Mesenchymal stem cell (in vitro differentiated cells and primary cell): ENCODE data around the gene DEPDC5.
A peak's percentile ranks its signal among the peaks of the same experiment; 100 is the strongest.

ENCODE experiments used
- DNase-seq: peaks from one replicate; pipeline ENCODE4 v3.0.0-alpha.2; 2013
- H2AFZ ChIP-seq: one replicate; pipeline ENCODE4 v1.6.1; 2013; ENCODE audit warnings: low read depth, mild to moderate bottlenecking, control low read depth, inconsistent platforms, low read length, moderate library complexity
- H2AK5ac ChIP-seq: 2 replicates; pipeline ENCODE4 v1.6.1; 2013; ENCODE audit warnings: low read length, moderate library complexity, mild to moderate bottlenecking, inconsistent platforms; ENCODE audit not compliant: severe bottlenecking
- H2BK120ac ChIP-seq: one replicate; pipeline ENCODE4 v1.6.1; 2013; ENCODE audit warnings: low read depth, mild to moderate bottlenecking, inconsistent platforms, low read length, moderate library complexity
- H2BK12ac ChIP-seq, 2 experiments: one replicate each; pipeline ENCODE4 v1.6.1; 2013; ENCODE audit warnings: inconsistent platforms in 2 of 2, low read length in 2 of 2, mild to moderate bottlenecking in 2 of 2, moderate library complexity in 2 of 2, control low read depth in 1 of 2
- H2BK15ac ChIP-seq: one replicate; pipeline ENCODE4 v1.6.1; 2013; ENCODE audit warnings: mild to moderate bottlenecking, low read depth, inconsistent platforms; ENCODE audit not compliant: poor library complexity, severe bottlenecking
- H2BK5ac ChIP-seq: 2 replicates; pipeline ENCODE4 v1.6.1; 2013; ENCODE audit warnings: low read depth, mild to moderate bottlenecking, low read length, control low read depth, inconsistent platforms; ENCODE audit not compliant: poor library complexity, severe bottlenecking
- H3K14ac ChIP-seq, 2 experiments: one replicate each; pipeline ENCODE4 v1.6.1; 2013; ENCODE audit warnings: inconsistent platforms in 2 of 2, low read length in 2 of 2, control low read depth in 1 of 2, mild to moderate bottlenecking in 1 of 2, moderate library complexity in 1 of 2
- H3K18ac ChIP-seq, 2 experiments: one replicate each; pipeline ENCODE4 v1.6.1; 2013; ENCODE audit warnings: inconsistent platforms in 2 of 2, low read length in 2 of 2, control low read depth in 1 of 2, low read depth in 1 of 2, mild to moderate bottlenecking in 1 of 2
- H3K23ac ChIP-seq, 2 experiments: one replicate each; pipeline ENCODE4 v1.6.1; 2013; ENCODE audit warnings: inconsistent platforms in 2 of 2, low read length in 2 of 2, mild to moderate bottlenecking in 2 of 2, moderate library complexity in 2 of 2, control low read depth in 1 of 2
- H3K27ac ChIP-seq: 2 replicates; pipeline ENCODE4 v1.5.1; 2013; ENCODE audit warnings: mild to moderate bottlenecking, moderate library complexity, low read length, control low read depth, inconsistent platforms; ENCODE audit not compliant: poor library complexity, severe bottlenecking
- H3K27me3 ChIP-seq, 2 experiments: 2 replicates each; pipeline versions ENCODE4 v1.6.1 to v1.7.0; 2013; ENCODE audit warnings: low read length in 2 of 2, mild to moderate bottlenecking in 2 of 2, moderate library complexity in 2 of 2, control low read depth in 1 of 2, inconsistent platforms in 1 of 2; ENCODE audit not compliant: control insufficient read depth in 1 of 2, insufficient read depth in 1 of 2
- H3K36me3 ChIP-seq, 2 experiments: 2 replicates each; pipeline versions ENCODE4 v1.6.1 to v1.7.0; 2013; ENCODE audit warnings: low read length in 2 of 2, control low read depth in 1 of 2, inconsistent platforms in 1 of 2, low read depth in 1 of 2, mild to moderate bottlenecking in 1 of 2; ENCODE audit not compliant: insufficient read depth in 2 of 2, control insufficient read depth in 1 of 2
- H3K4ac ChIP-seq, 2 experiments: one replicate each; pipeline ENCODE4 v1.6.1; 2013; ENCODE audit warnings: inconsistent platforms in 2 of 2, low read length in 2 of 2, mild to moderate bottlenecking in 2 of 2, moderate library complexity in 2 of 2, control low read depth in 1 of 2, low read depth in 1 of 2
- H3K4me1 ChIP-seq: 2 replicates; pipeline ENCODE4 v1.6.1; 2013; ENCODE audit warnings: low read depth, low read length, control low read depth; ENCODE audit not compliant: control insufficient read depth, insufficient read depth
- H3K4me2 ChIP-seq: 2 replicates; pipeline ENCODE4 v1.6.1; 2013; ENCODE audit warnings: low read length, mild to moderate bottlenecking, inconsistent platforms; ENCODE audit not compliant: poor library complexity, severe bottlenecking
- H3K4me3 ChIP-seq, 2 experiments: 2 replicates each; pipeline versions ENCODE4 v1.5.1 to v1.7.0; 2013; ENCODE audit warnings: low read length in 2 of 2, mild to moderate bottlenecking in 2 of 2, control low read depth in 1 of 2, low read depth in 1 of 2; ENCODE audit not compliant: insufficient read depth in 1 of 2
- H3K79me1 ChIP-seq: replicated peaks from 2 replicates; pipeline ENCODE4 v1.6.1; 2013; ENCODE audit warnings: mild to moderate bottlenecking, control low read depth, low read length, inconsistent platforms; ENCODE audit not compliant: poor library complexity, severe bottlenecking
- H3K9ac ChIP-seq: 2 replicates; pipeline ENCODE4 v1.7.0; 2013; ENCODE audit warnings: mild to moderate bottlenecking, low read length, moderate library complexity
- H3K9me3 ChIP-seq: 2 replicates; pipeline ENCODE4 v1.7.0; 2013; ENCODE audit warnings: mild to moderate bottlenecking, low read length; ENCODE audit not compliant: control insufficient read depth
- H4K8ac ChIP-seq: one replicate; pipeline ENCODE4 v1.6.1; 2013; ENCODE audit warnings: inconsistent platforms, mild to moderate bottlenecking, low read length, moderate library complexity
- H4K91ac ChIP-seq: one replicate; pipeline ENCODE4 v1.6.1; 2013; ENCODE audit warnings: mild to moderate bottlenecking, low read length, inconsistent platforms
- WGBS: methylation state at CpG from one replicate; pipeline ENCODE4 v1.1.7; 2013; ENCODE audit warnings: mixed read lengths; 5-methylcytosine and 5-hydroxymethylcytosine counted together

Gene DEPDC5

GRCh38 chr22:31826443-31826842 lies 72.6 kb downstream of the DEPDC5 start:
- H3K4me1 ChIP-seq, result peaks cover 4% of the 10 kb centered on the region
- no peak overlapping the region for H3K14ac ChIP-seq
- no peaks in the 10 kb centered on the region for H3K27me3 ChIP-seq
- no peak overlapping the region for H3K18ac ChIP-seq
- peaks cover 18 to 38% of the 10 kb centered on the region in 2 experiments for H3K36me3 ChIP-seq
- no peak overlapping the region for H2BK15ac ChIP-seq
- no peak overlapping the region for H2BK12ac ChIP-seq
- H3K4me2 ChIP-seq, result no peak overlapping the region
- no peak overlapping the region for H4K91ac ChIP-seq
- no peak overlapping the region for H3K4me3 ChIP-seq
- no peak overlapping the region for H2BK5ac ChIP-seq
- no peak overlapping the region for H2BK120ac ChIP-seq
- H3K23ac ChIP-seq, result no peak overlapping the region
- 89% methylated on average over 5 of the region's 6 CpGs for WGBS
- H3K79me1 ChIP-seq, result no peaks in the 10 kb centered on the region
- no peak overlapping the region for H3K9ac ChIP-seq
- no peak overlapping the region for H4K8ac ChIP-seq
- H3K9me3 ChIP-seq, result no peaks in the 10 kb centered on the region
- no peak overlapping the region for H2AK5ac ChIP-seq
- no peak for DNase-seq
- H3K27ac ChIP-seq, result no peak overlapping the region
- no peak overlapping the region for H2AFZ ChIP-seq
- no peak overlapping the region for H3K4ac ChIP-seq

GRCh38 chr22:31828739-31829138 lies 74.9 kb downstream of the DEPDC5 start:
- Histone ChIP-seq H2BK120ac (no peak overlapping the region), H4K91ac (no peak overlapping the region), H3K36me3 (peaks cover 3 to 30% of the 10 kb centered on the region in 2 experiments), H3K9ac (peak overlapping the region; percentile 36), H3K4me2 (no peak overlapping the region), H3K79me1 (peaks cover 2% of the 10 kb centered on the region), H3K4ac (peak overlapping the region in 1 of 2 experiments; percentile 69), H3K27me3 (no peaks in the 10 kb centered on the region), H3K4me3 (no peak overlapping the region), H3K9me3 (no peaks in the 10 kb centered on the region), H4K8ac (no peak overlapping the region), H3K14ac (peak overlapping the region in 1 of 2 experiments; percentile 48), H2AK5ac (no peak overlapping the region), H2BK15ac (no peak overlapping the region), H2BK12ac (peak overlapping the region in 1 of 2 experiments; percentile 78), H3K18ac (peak overlapping the region; percentile 11 to 12), H3K23ac (no peak overlapping the region), H2AFZ (peak overlapping the region; percentile 39), H3K4me1 (peaks cover 4% of the 10 kb centered on the region), H2BK5ac (no peak overlapping the region), H3K27ac (no peak overlapping the region)
- WGBS, result 63% methylated on average over 4 of the region's 5 CpGs
- DNase-seq, result peak; percentile 75

GRCh38 chr22:31829505-31829904 lies 75.7 kb downstream of the DEPDC5 start:
- Histone ChIP-seq H3K4me3 (peak overlapping the region in 1 of 2 experiments; percentile 59), H3K23ac (no peak overlapping the region), H3K18ac (no peak overlapping the region), H4K91ac (no peak overlapping the region), H3K14ac (no peak overlapping the region), H2AFZ (no peak overlapping the region), H4K8ac (no peak overlapping the region), H3K27ac (no peak overlapping the region), H2BK120ac (no peak overlapping the region), H3K4me1 (peaks cover 4% of the 10 kb centered on the region), H2BK5ac (no peak overlapping the region), H2BK12ac (no peak overlapping the region), H3K4ac (no peak overlapping the region), H3K9me3 (no peaks in the 10 kb centered on the region), H3K27me3 (no peaks in the 10 kb centered on the region), H3K9ac (peak overlapping the region; percentile 68), H2BK15ac (no peak overlapping the region), H2AK5ac (no peak overlapping the region), H3K79me1 (peaks cover 2% of the 10 kb centered on the region), H3K4me2 (no peak overlapping the region), H3K36me3 (peaks cover 6 to 34% of the 10 kb centered on the region in 2 experiments)
- peak; percentile 94 for DNase-seq
- WGBS, result no CpG with 5 or more reads among the region's 1 CpG

GRCh38 chr22:31830721-31831070 lies 76.9 kb downstream of the DEPDC5 start:
- peaks cover 2% of the 10 kb centered on the region for H3K79me1 ChIP-seq
- H3K4me2 ChIP-seq, result no peak overlapping the region
- peaks cover 4% of the 10 kb centered on the region for H3K4me1 ChIP-seq
- H2AK5ac ChIP-seq, result no peak overlapping the region
- no peak overlapping the region for H2AFZ ChIP-seq
- no peak overlapping the region for H3K4me3 ChIP-seq
- no peak overlapping the region for H3K18ac ChIP-seq
- no CpG with 5 or more reads among the region's 1 CpG for WGBS
- no peak overlapping the region for H2BK5ac ChIP-seq
- H3K4ac ChIP-seq, result no peak overlapping the region
- no peaks in the 10 kb centered on the region for H3K9me3 ChIP-seq
- peaks cover 3 to 45% of the 10 kb centered on the region in 2 experiments for H3K36me3 ChIP-seq
- no peak overlapping the region for H4K91ac ChIP-seq
- DNase-seq, result no peak
- no peak overlapping the region for H3K23ac ChIP-seq
- H3K27ac ChIP-seq, result no peak overlapping the region
- H2BK120ac ChIP-seq, result no peak overlapping the region
- no peaks in the 10 kb centered on the region for H3K27me3 ChIP-seq
- no peak overlapping the region for H4K8ac ChIP-seq
- no peak overlapping the region for H3K14ac ChIP-seq
- no peak overlapping the region for H2BK15ac ChIP-seq
- H2BK12ac ChIP-seq, result no peak overlapping the region
- peak overlapping the region; percentile 18 for H3K9ac ChIP-seq
